ENCODE measurements around the gene RHOJ.
"Not testable (repeated sequence)": the region's sequence is repeated elsewhere in the genome, so short reads cannot be mapped to it uniquely, and the experiment has no call there.

RHOJ gene

GRCh38 chr14:63245893-63246292 is 41.6 kb downstream of the RHOJ start:
- DNase-seq = no peak
- in situ Hi-C loops (cut with HindIII; ENCODE audit: low pct_ligation_motif_present, low pct_unique_long_range_greater_than_20kb, low sequenced_read_pairs) = no loop called here

- in situ Hi-C loops (cut with HindIII; ENCODE audit: low pct_ligation_motif_present, low pct_unique_long_range_greater_than_20kb, low sequenced_read_pairs) = no loop called here
- DNase-seq = no peak
Measured at GRCh38 chr14:63248211-63248610, 44.0 kb downstream of the RHOJ start.

GRCh38 chr14:63249092-63249491 is 44.8 kb downstream of the RHOJ start:
- in situ Hi-C loops (cut with HindIII; ENCODE audit: low pct_ligation_motif_present, low pct_unique_long_range_greater_than_20kb, low sequenced_read_pairs) = no loop called here

GRCh38 chr14:63257299-63257698 is 53.1 kb downstream of the RHOJ start:
- no peak for DNase-seq
- in situ Hi-C loops (cut with HindIII; ENCODE audit: low pct_ligation_motif_present, low pct_unique_long_range_greater_than_20kb, low sequenced_read_pairs) = no loop called here

More at GRCh38 chr14:63249092-63249491, 44.8 kb downstream of the RHOJ start:
- DNase-seq = no peak

- in situ Hi-C loops (cut with HindIII; ENCODE audit: low pct_ligation_motif_present, low pct_unique_long_range_greater_than_20kb, low sequenced_read_pairs) = no loop called here
- no peak for DNase-seq
Measured at GRCh38 chr14:63262446-63262845, 58.2 kb downstream of the RHOJ start.

GRCh38 chr14:63266106-63266505 is 61.9 kb downstream of the RHOJ start:
- no peak for DNase-seq
- in situ Hi-C loops (cut with HindIII; ENCODE audit: low pct_ligation_motif_present, low pct_unique_long_range_greater_than_20kb, low sequenced_read_pairs) = no loop called here

GRCh38 chr14:63267171-63267570 is 62.9 kb downstream of the RHOJ start:
- in situ Hi-C loops (cut with HindIII; ENCODE audit: low pct_ligation_motif_present, low pct_unique_long_range_greater_than_20kb, low sequenced_read_pairs) = no loop called here
- DNase-seq = no peak

- in situ Hi-C loops (cut with HindIII; ENCODE audit: low pct_ligation_motif_present, low pct_unique_long_range_greater_than_20kb, low sequenced_read_pairs) = no loop called here
- no peak for DNase-seq
Measured at GRCh38 chr14:63268771-63269170, 64.5 kb downstream of the RHOJ start.

GRCh38 chr14:63269561-63270225 is 65.5 kb downstream of the RHOJ start:
- no peak for DNase-seq
- in situ Hi-C loops (cut with HindIII; ENCODE audit: low pct_ligation_motif_present, low pct_unique_long_range_greater_than_20kb, low sequenced_read_pairs) = no loop called here

GRCh38 chr14:63273129-63273528 is 68.9 kb downstream of the RHOJ start:
- no peak for DNase-seq
- in situ Hi-C loops (cut with HindIII; ENCODE audit: low pct_ligation_motif_present, low pct_unique_long_range_greater_than_20kb, low sequenced_read_pairs) = no loop called here

- no peak for DNase-seq
- in situ Hi-C loops (cut with HindIII; ENCODE audit: low pct_ligation_motif_present, low pct_unique_long_range_greater_than_20kb, low sequenced_read_pairs) = no loop called here
Measured at GRCh38 chr14:63273717-63274655, 69.7 kb downstream of the RHOJ start.

- DNase-seq = no peak
- in situ Hi-C loops (cut with HindIII; ENCODE audit: low pct_ligation_motif_present, low pct_unique_long_range_greater_than_20kb, low sequenced_read_pairs) = no loop called here
Measured at GRCh38 chr14:63275611-63276010, 71.4 kb downstream of the RHOJ start.

- no peak for DNase-seq
- in situ Hi-C loops (cut with HindIII; ENCODE audit: low pct_ligation_motif_present, low pct_unique_long_range_greater_than_20kb, low sequenced_read_pairs) = no loop called here
Measured at GRCh38 chr14:63276016-63276415, 71.8 kb downstream of the RHOJ start.

GRCh38 chr14:63276492-63277342 is 72.5 kb downstream of the RHOJ start:
- peak; percentile 32 for DNase-seq
- in situ Hi-C loops (cut with HindIII; ENCODE audit: low pct_ligation_motif_present, low pct_unique_long_range_greater_than_20kb, low sequenced_read_pairs) = no loop called here

GRCh38 chr14:63277591-63278183 is 73.4 kb downstream of the RHOJ start:
- no peak for DNase-seq
- in situ Hi-C loops (cut with HindIII; ENCODE audit: low pct_ligation_motif_present, low pct_unique_long_range_greater_than_20kb, low sequenced_read_pairs) = no loop called here

- in situ Hi-C loops (cut with HindIII; ENCODE audit: low pct_ligation_motif_present, low pct_unique_long_range_greater_than_20kb, low sequenced_read_pairs); DNase-seq: not testable (repeated sequence)
Measured at GRCh38 chr14:63279933-63280332, 75.7 kb downstream of the RHOJ start.

GRCh38 chr14:63282997-63283883 is 79.0 kb downstream of the RHOJ start:
- in situ Hi-C loops (cut with HindIII; ENCODE audit: low pct_ligation_motif_present, low pct_unique_long_range_greater_than_20kb, low sequenced_read_pairs) = no loop called here
- no peak for DNase-seq

- in situ Hi-C loops (cut with HindIII; ENCODE audit: low pct_ligation_motif_present, low pct_unique_long_range_greater_than_20kb, low sequenced_read_pairs) = no loop called here
- no peak for DNase-seq
Measured at GRCh38 chr14:63283884-63284248, 79.6 kb downstream of the RHOJ start.
